OCI-LY7 (cell line): Measurements from ENCODE around the gene TMEM208. TPM values are rescaled to one million over a fixed set of nuclear protein-coding genes. Genes with fewer than 3 reads are reported as not detected.

Source experiments
- BruUV-seq: library from RNA; stranded (reverse); fragments of 400-500 nt; replicated peaks from 2 replicates; lab custom pipeline; 2021; lab: Mats Ljungman, UMichigan
- CTCF ChIA-PET: fragments of 300-600 bp; sonication (Branson Sonifier 250); formaldehyde crosslinking; loops from one replicate; lab custom pipeline; 2022; ENCODE audit warnings: antibody characterized with exemption; ENCODE audit not compliant: unreplicated experiment; lab: Charles Lee
- POLR2A ChIA-PET: fragments of 300-600 bp; sonication (Branson Sonifier 250); formaldehyde crosslinking; loops from one replicate; lab custom pipeline; 2022; ENCODE audit warnings: antibody characterized with exemption; lab: Charles Lee
- DNase-seq: peaks from one replicate; pipeline ENCODE4 v3.0.0-alpha.2; 2015; ENCODE audit warnings: low spot score
- H2AFZ ChIP-seq: fragments of 200-600 bp; sonication (generic), shearing (Covaris generic); 2 replicates; pipeline ENCODE4 v1.6.1; 2014; ENCODE audit warnings: mild to moderate bottlenecking, antibody characterized with exemption, low read length, moderate library complexity
- H3K27ac ChIP-seq: fragments of 200-600 bp; sonication (generic); 2 replicates; pipeline ENCODE4 v1.5.1; 2014; ENCODE audit warnings: mixed run types, low read depth, mild to moderate bottlenecking, moderate library complexity, low read length, inconsistent platforms; ENCODE audit not compliant: poor library complexity, severe bottlenecking
- H3K36me3 ChIP-seq: fragments of 200-600 bp; sonication (generic); 2 replicates; pipeline ENCODE4 v1.6.1; 2014; ENCODE audit warnings: mild to moderate bottlenecking, antibody characterized with exemption, low read length, moderate library complexity, mixed read lengths; ENCODE audit not compliant: insufficient read depth
- H3K4me1 ChIP-seq: fragments of 200-600 bp; sonication (generic); 2 replicates; pipeline ENCODE4 v1.5.1; 2014; ENCODE audit warnings: mild to moderate bottlenecking, low read length; ENCODE audit not compliant: insufficient read depth, poor library complexity, severe bottlenecking
- H3K4me2 ChIP-seq: fragments of 200-600 bp; sonication (generic); 2 replicates; pipeline ENCODE4 v1.6.1; 2014; ENCODE audit warnings: mild to moderate bottlenecking, low read length
- H3K4me3 ChIP-seq: fragments of 200-600 bp; sonication (generic); 2 replicates; pipeline ENCODE4 v1.5.1; 2014; ENCODE audit warnings: mild to moderate bottlenecking, low read depth, low read length; ENCODE audit not compliant: poor library complexity, severe bottlenecking
- H3K79me2 ChIP-seq: fragments of 200-600 bp; sonication (generic); 2 replicates; pipeline ENCODE4 v1.6.1; 2016; ENCODE audit warnings: low read depth, mild to moderate bottlenecking, low read length, moderate library complexity, mixed read lengths; ENCODE audit not compliant: insufficient read depth
- H3K9me2 ChIP-seq: fragments of 200-600 bp; sonication (generic); 2 replicates; pipeline ENCODE4 v1.6.1; 2016; ENCODE audit warnings: mild to moderate bottlenecking, low read length, mixed read lengths; ENCODE audit not compliant: insufficient read depth
- H3K9me3 ChIP-seq: fragments of 200-600 bp; sonication (generic); 2 replicates; pipeline ENCODE4 v1.6.1; 2014; ENCODE audit warnings: mild to moderate bottlenecking, mixed run types, low read length, mixed read lengths
- H4K20me1 ChIP-seq: fragments of 200-600 bp; sonication (generic); 2 replicates; pipeline ENCODE4 v1.6.1; 2014; ENCODE audit warnings: mild to moderate bottlenecking, antibody characterized with exemption, low read length, moderate library complexity, mixed read lengths; ENCODE audit not compliant: insufficient read depth
- EZH2phosphoT487 ChIP-seq: fragments of 200-600 bp; sonication (generic); IDR thresholded peaks from 2 replicates; pipeline ENCODE4 v1.6.1; 2018; ENCODE audit warnings: low read depth, borderline replicate concordance, mild to moderate bottlenecking, mixed run types, antibody characterized with exemption, low read length, moderate library complexity, mixed read lengths
- intact Hi-C: fragments of 100-400 bp; cut with micrococcal nuclease; formaldehyde crosslinking; loops from one replicate; pipeline ENCODE4 v1.10.0; 2022; ENCODE audit not compliant: unreplicated experiment
- total RNA-seq, 2 experiments: library from RNA; depleted of rRNA in 1 of 2; stranded (reverse); fragments of >200 nt in 1 of 2; shearing (Covaris generic) in 1 of 2; gene quantifications; 2 replicates each; pipeline ENCODE4 v1.2.3, GENCODE V29; 2014 to 2022
- TF ChIP-seq, protein P1 (sequence below): fragments of 200-600 bp; sonication (generic); conservative IDR thresholded peaks from 2 replicates; pipeline ENCODE4 v1.5.1; 2014; ENCODE audit warnings: mild to moderate bottlenecking, antibody characterized with exemption, low read length, moderate library complexity, mixed read lengths

TMEM208 gene
- total RNA-seq, 2 experiments from 2014 or later: 19.9 to 26.4 TPM

DNA sequence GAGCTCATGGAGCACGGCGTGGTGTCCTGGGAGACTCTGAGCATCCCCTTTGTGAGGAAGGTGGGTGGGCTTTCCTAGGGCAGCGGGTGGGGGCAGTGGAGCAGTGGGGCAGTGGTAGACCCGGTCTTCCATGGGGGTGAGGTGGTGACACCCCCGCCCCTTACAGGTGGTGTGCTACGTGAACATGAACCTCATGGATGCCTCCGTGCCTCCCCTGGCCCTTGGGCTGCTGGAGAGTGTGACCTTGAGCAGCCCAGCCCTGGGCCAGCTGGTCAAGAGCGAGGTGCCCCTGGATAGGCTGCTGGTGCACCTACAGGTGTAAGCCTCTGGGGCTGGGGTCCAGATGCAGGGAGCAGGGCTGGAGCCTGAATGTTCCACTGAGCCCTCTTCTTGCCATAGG lies 26.4 kb upstream of the TMEM208 start:
- DNase-seq: no peak
- CTCF ChIA-PET: no interaction called here
- no TSS peak for BruUV-seq
- no peaks in the 10 kb centered on the region for H3K9me3 ChIP-seq
- intact Hi-C loops: no loop called here
- POLR2A ChIA-PET: interaction anchor here (0.6 kb wide), 2 partner anchors 118 to 289 kb away, joined by 3 to 4 read pairs; no protein-coding TSS in a partner anchor
- H3K79me2 ChIP-seq: no peaks in the 10 kb centered on the region
- no peak overlapping the region for H3K4me2 ChIP-seq
- TF ChIP-seq EZH2phosphoT487: no peak
- TF ChIP-seq, protein P1, sequence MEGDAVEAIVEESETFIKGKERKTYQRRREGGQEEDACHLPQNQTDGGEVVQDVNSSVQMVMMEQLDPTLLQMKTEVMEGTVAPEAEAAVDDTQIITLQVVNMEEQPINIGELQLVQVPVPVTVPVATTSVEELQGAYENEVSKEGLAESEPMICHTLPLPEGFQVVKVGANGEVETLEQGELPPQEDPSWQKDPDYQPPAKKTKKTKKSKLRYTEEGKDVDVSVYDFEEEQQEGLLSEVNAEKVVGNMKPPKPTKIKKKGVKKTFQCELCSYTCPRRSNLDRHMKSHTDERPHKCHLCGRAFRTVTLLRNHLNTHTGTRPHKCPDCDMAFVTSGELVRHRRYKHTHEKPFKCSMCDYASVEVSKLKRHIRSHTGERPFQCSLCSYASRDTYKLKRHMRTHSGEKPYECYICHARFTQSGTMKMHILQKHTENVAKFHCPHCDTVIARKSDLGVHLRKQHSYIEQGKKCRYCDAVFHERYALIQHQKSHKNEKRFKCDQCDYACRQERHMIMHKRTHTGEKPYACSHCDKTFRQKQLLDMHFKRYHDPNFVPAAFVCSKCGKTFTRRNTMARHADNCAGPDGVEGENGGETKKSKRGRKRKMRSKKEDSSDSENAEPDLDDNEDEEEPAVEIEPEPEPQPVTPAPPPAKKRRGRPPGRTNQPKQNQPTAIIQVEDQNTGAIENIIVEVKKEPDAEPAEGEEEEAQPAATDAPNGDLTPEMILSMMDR: no peak
- H3K4me3 ChIP-seq: no peak overlapping the region
- H3K9me2 ChIP-seq: no peaks in the 10 kb centered on the region
- H4K20me1 ChIP-seq: no peaks in the 10 kb centered on the region
- H2AFZ ChIP-seq: no peak overlapping the region
- H3K4me1 ChIP-seq: no peaks in the 10 kb centered on the region
- H3K27ac ChIP-seq: no peak overlapping the region
- H3K36me3 ChIP-seq: peaks cover 86% of the 10 kb centered on the region

DNA sequence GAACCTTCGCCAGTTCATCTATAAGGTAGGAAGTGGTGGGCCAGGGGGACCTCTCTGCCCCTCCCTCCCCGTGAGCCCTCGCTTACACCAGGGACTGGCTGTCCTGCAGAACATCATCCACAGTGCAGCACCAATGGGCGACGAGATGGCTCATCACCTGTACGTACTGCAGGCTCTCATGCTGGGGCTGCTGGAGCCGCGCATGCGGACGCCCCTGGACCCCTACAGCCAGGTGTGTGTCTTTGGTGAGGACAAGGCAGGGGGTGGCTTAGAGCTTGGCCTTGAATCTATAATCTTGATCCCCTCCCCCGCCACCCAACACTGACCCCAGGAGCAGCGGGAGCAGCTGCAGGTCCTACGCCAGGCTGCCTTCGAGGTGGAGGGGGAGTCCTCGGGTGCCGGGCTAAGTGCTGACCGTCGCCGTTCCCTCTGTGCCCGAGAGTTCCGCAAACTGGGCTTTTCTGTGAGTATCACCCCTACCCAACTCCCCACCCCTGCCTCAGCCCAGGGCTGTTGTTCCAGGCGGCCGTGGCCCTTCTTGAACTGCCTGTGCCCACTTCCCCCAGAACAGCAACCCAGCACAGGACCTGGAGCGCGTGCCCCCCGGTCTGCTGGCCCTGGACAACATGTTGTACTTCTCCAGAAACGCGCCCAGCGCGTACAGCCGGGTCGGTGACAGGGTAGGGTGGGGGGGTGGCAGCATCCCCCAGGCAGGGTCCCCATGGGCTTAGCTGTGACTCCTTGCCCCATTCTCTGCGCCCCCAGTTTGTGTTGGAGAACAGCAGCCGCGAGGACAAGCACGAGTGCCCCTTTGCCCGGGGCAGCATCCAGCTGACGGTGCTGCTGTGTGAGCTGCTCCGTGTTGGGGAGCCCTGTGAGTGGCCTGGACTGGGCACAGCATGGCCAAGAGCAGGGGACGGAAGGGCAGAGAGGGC lies 25.3 kb upstream of the TMEM208 start:
- no peaks in the 10 kb centered on the region for H3K9me3 ChIP-seq
- no peaks in the 10 kb centered on the region for H3K79me2 ChIP-seq
- no peaks in the 10 kb centered on the region for H3K9me2 ChIP-seq
- ChIA-PET CTCF (interaction anchor here (0.6 kb wide), 1 partner anchor 97 kb away, joined by 3 read pairs; no protein-coding TSS in a partner anchor), POLR2A (no interaction called here)
- H3K4me2 ChIP-seq: no peak overlapping the region
- no peak overlapping the region for H3K27ac ChIP-seq
- BruUV-seq: no TSS peak
- H2AFZ ChIP-seq: no peak overlapping the region
- DNase-seq: no peak
- peaks cover 74% of the 10 kb centered on the region for H3K36me3 ChIP-seq
- H3K4me3 ChIP-seq: no peak overlapping the region
- no peaks in the 10 kb centered on the region for H3K4me1 ChIP-seq
- no peaks in the 10 kb centered on the region for H4K20me1 ChIP-seq
- TF ChIP-seq EZH2phosphoT487: no peak
- intact Hi-C loops: no loop called here

DNA sequence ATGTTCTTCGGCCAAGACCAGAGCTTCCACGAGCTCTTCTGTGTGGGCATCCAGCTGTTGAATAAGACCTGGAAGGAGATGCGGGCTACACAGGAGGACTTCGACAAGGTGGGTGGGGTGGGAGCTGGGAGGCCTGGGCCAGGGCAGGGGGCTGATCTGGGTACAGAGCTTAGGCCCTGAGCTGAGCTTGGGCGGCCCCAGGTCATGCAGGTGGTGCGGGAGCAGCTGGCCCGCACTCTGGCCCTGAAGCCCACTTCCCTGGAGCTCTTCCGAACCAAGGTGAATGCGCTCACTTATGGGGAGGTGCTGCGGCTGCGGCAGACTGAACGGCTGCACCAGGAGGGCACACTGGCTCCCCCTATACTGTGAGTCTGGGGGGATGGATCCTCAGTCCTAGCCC lies 24.5 kb upstream of the TMEM208 start:
- H4K20me1 ChIP-seq: no peaks in the 10 kb centered on the region
- CTCF ChIA-PET: interaction anchor here (0.5 to 0.6 kb wide), 2 partner anchors 32 to 98 kb away, joined by 3 read pairs; partner anchors contain the start of gene NOL3
- H3K4me2 ChIP-seq: no peak overlapping the region
- POLR2A ChIA-PET: no interaction called here
- BruUV-seq: no TSS peak
- peaks cover 67% of the 10 kb centered on the region for H3K36me3 ChIP-seq
- TF ChIP-seq, protein P1: no peak
- TF ChIP-seq EZH2phosphoT487: no peak
- no peak overlapping the region for H2AFZ ChIP-seq
- H3K9me3 ChIP-seq: no peaks in the 10 kb centered on the region
- no peak overlapping the region for H3K27ac ChIP-seq
- H3K4me3 ChIP-seq: no peak overlapping the region
- no peak for DNase-seq
- H3K4me1 ChIP-seq: no peaks in the 10 kb centered on the region
- intact Hi-C loops: no loop called here
- no peaks in the 10 kb centered on the region for H3K9me2 ChIP-seq
- no peaks in the 10 kb centered on the region for H3K79me2 ChIP-seq
